Activated B cell treated with CpG ODN at 0.5 μM for 24 hours (primary cell): ENCODE results near the gene LRRC27. TPM values are rescaled to one million over a fixed set of nuclear protein-coding genes. Genes with fewer than 3 reads are reported as not detected.

Experiments
- ATAC-seq: fragments of 200-7000 bp; cut with Tn5 transposase; one replicate; pipeline ENCODE4 v1.10.0; 2021; ENCODE audit warnings: low read depth, mild to moderate bottlenecking, moderate library complexity
- CTCF ChIA-PET: fragments of 350-600 bp; sonication (Branson Sonifier 250); formaldehyde crosslinking; loops from one replicate; lab custom pipeline; 2021; ENCODE audit warnings: antibody characterized with exemption; lab: Charles Lee
- POLR2A ChIA-PET: fragments of 350-600 bp; sonication (Branson Sonifier 250); formaldehyde crosslinking; loops from one replicate; lab custom pipeline; 2021; ENCODE audit warnings: antibody characterized with exemption; lab: Charles Lee
- DNase-seq: peaks from one replicate; pipeline ENCODE4 v3.0.0; 2022
- H3K27ac Mint-ChIP-seq: one replicate; pipeline ENCODE4 v1.8.0; 2020; ENCODE audit warnings: mixed read lengths
- H3K27me3 Mint-ChIP-seq: one replicate; pipeline ENCODE4 v1.8.0; 2021; ENCODE audit warnings: mixed read lengths
- H3K36me3 Mint-ChIP-seq: one replicate; pipeline ENCODE4 v1.8.0; 2021; ENCODE audit warnings: low read depth, mixed read lengths
- H3K4me1 Mint-ChIP-seq: one replicate; pipeline ENCODE4 v1.8.0; 2021; ENCODE audit warnings: mixed read lengths
- H3K4me3 Mint-ChIP-seq: one replicate; pipeline ENCODE4 v1.8.0; 2020; ENCODE audit warnings: mild to moderate bottlenecking, mixed read lengths
- H3K9me3 Mint-ChIP-seq: one replicate; pipeline ENCODE4 v1.8.0; 2020; ENCODE audit warnings: mixed read lengths
- CTCF ChIP-seq: fragments of 200-600 bp; IDR thresholded peaks from one replicate; pipeline ENCODE4 v1.8.0; 2022; ENCODE audit warnings: antibody characterized with exemption, mild to moderate bottlenecking
- intact Hi-C: fragments of 100-400 bp; cut with micrococcal nuclease; formaldehyde crosslinking; loops from one replicate; pipeline ENCODE4 v1.15.1; 2024
- total RNA-seq: library from RNA; stranded (reverse); gene quantifications from 2 replicates; pipeline ENCODE4 v1.2.3, GENCODE V29; 2022

Gene LRRC27
- total RNA-seq, 1 donor from 2014 or later: 15.2 TPM

- ChIA-PET POLR2A (interaction anchor here (0.6 kb wide), 1 partner anchor 61 kb away, joined by 5 read pairs; no protein-coding TSS in a partner anchor), CTCF (no interaction called here)
- Mint-ChIP-seq H3K36me3 (no peaks in the 10 kb centered on the region), H3K4me1 (no peaks in the 10 kb centered on the region), H3K27ac (no peak overlapping the region), H3K9me3 (peaks cover 3% of the 10 kb centered on the region), H3K27me3 (peaks cover 4% of the 10 kb centered on the region), H3K4me3 (no peak overlapping the region)
- intact Hi-C loops: no loop called here
- ATAC-seq (no peak), DNase-seq (no peak)
- TF ChIP-seq CTCF: no peak
Measured at GRCh38 chr10:132290631-132291030, 41.4 kb upstream of the LRRC27 start.

DNA sequence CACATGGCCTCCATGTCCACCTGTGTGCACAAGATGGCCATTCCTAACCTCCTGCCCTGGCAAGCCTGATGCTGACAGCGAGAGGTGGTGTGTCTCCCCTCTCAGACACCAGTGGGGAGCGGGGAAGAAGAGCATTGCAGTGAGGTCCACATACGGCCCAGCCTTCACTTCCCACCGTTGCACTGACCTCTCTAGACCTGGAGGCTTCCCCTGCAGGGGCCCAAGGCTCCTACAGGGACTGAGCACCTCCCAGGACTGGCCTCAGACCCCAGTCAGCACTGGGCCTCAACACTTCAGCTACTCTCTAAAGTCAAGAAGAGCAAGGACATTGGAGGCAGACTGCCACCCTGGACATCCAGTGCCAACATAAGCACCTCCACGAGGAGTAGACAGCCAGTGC is 40.2 kb upstream of the LRRC27 start:
- Mint-ChIP-seq H3K27me3 (peaks cover 7% of the 10 kb centered on the region), H3K9me3 (peaks cover 3% of the 10 kb centered on the region), H3K27ac (no peak overlapping the region), H3K36me3 (no peaks in the 10 kb centered on the region), H3K4me3 (no peak overlapping the region), H3K4me1 (no peaks in the 10 kb centered on the region)
- DNase-seq (no peak), ATAC-seq (no peak)
- intact Hi-C loops: no loop called here
- ChIA-PET CTCF (no interaction called here), POLR2A (no interaction called here)
- TF ChIP-seq CTCF: no peak

DNA sequence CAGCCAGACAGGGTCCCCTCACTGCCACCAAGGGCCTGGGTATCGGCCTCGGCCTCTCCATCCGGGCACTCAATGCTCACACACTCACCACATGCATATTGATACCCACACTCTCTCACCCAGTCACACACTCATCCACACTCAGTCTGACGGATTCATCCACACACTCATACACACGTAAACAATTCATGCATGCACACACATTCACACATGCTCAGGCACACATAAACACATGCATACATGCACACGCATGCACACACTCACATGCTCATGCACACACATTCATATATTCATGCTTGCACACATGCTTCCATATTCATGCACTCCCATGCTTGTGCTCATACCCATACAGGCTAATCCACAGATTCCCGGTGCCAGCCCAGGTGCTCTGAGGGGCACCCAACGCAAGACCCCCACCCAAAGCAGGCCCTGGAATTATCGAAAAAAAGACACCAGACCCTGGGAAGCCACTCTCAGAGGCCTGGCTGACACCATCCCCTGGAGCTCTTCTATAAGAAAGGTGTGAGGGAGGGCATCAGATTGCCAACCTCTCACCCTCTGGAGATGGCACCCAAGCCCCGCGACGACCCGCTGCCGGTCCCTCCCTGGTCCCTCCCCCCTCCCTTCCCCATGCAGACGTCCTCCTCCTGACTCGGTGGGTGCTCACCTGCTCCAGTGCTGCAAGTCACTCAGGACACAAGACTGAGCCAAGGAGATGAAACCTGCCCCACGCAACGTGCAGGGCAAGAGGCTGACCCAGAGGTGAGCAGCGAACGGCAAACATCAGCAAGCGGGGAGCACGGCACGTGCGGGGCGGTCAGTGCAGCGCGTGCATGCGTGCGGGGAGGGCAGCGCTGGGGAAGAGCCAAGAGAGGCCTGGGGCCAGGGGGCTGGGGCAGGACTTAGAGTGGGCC is 39.4 kb upstream of the LRRC27 start:
- no peaks in the 10 kb centered on the region for H3K36me3 Mint-ChIP-seq
- TF ChIP-seq CTCF: no peak
- H3K4me3 Mint-ChIP-seq: no peak overlapping the region
- H3K27ac Mint-ChIP-seq: no peak overlapping the region
- H3K27me3 Mint-ChIP-seq: peaks cover 9% of the 10 kb centered on the region
- ChIA-PET POLR2A (no interaction called here), CTCF (no interaction called here)
- H3K9me3 Mint-ChIP-seq: peaks cover 3% of the 10 kb centered on the region
- ATAC-seq: no peak
- intact Hi-C loops: no loop called here
- peaks cover 6% of the 10 kb centered on the region for H3K4me1 Mint-ChIP-seq
- no peak for DNase-seq

DNA sequence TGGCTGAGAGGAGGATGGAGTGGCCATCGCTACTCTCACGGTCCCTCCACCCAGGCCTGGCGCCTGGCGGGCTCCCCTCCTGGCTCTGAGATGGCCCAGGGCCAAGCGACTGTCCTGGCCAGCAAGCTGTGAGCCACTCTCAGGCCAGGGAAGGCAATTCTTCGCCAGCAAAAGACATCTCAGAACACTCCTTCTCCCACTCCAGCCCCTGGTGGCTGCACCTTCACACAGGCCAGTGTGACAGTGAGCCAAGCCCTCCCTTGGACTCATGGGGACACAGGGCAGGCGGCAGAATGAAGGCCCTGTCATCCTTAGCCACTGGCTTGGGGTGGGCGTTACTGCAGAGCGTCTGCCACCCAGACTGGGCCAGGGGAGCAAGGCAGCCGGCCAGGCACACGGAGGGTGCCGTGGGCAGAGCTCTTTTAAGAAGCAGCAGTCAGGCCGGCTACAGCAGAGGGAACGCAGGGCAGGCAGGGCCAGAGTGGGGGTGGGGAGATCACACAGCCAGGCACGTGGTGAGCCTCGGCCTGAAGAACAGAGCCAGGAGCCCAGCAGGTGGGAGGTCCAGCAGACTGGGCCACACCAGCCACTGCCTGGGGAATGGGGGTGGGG is 38.7 kb upstream of the LRRC27 start:
- no peak for DNase-seq
- TF ChIP-seq CTCF: no peak
- CTCF ChIA-PET: no interaction called here
- Mint-ChIP-seq H3K9me3 (peaks cover 3% of the 10 kb centered on the region), H3K4me1 (peaks cover 9% of the 10 kb centered on the region), H3K36me3 (no peaks in the 10 kb centered on the region), H3K27me3 (peaks cover 9% of the 10 kb centered on the region), H3K27ac (no peak overlapping the region), H3K4me3 (no peak overlapping the region)
- ATAC-seq: no peak
- POLR2A ChIA-PET: no interaction called here
- intact Hi-C loops: no loop called here

DNA sequence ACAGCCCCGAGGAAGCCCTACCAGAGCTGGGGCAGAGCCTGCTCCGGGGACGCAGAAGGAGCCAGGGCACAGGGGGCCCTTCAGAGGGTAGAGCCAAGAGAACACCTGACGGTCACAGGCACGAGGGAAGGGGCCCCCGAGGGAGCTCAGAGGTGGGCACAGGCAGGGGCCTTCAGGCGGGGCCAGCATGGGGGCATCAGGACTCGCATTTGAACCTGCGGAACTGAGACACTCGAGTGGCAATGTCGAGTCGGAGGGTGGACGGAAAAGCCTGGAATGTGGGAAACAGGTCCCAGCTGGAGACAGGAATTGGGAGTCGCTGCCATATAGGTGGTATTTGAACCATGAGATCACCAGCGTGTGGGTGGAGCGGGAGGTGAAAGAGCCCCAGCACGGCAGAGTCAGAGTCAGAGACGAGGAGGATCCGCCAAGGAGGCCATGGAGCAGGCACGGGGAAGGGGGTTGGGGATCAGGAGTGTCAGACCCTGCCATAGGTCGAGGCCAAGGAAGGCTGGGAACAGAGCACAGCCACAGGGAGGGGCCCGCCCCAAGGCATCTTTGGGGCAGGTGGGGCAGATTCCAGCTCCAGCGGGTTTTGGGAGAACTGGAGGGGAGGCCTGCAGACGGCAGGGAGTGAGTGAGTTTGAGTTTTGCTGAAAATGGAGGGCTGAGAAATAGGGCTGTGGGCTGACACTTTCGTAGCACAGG is 38.0 kb upstream of the LRRC27 start:
- POLR2A ChIA-PET: no interaction called here
- H3K9me3 Mint-ChIP-seq: peaks cover 3% of the 10 kb centered on the region
- intact Hi-C loops: no loop called here
- ATAC-seq: no peak
- no peak for TF ChIP-seq CTCF
- no peak overlapping the region for H3K4me3 Mint-ChIP-seq
- peaks cover 9% of the 10 kb centered on the region for H3K27me3 Mint-ChIP-seq
- CTCF ChIA-PET: no interaction called here
- no peak for DNase-seq
- H3K4me1 Mint-ChIP-seq: peaks cover 9% of the 10 kb centered on the region
- no peaks in the 10 kb centered on the region for H3K36me3 Mint-ChIP-seq
- H3K27ac Mint-ChIP-seq: no peak overlapping the region
